GM18505 (cell line): ENCODE measurements around the gene DDB1.
"Not testable (repeated sequence)": the region's sequence is repeated elsewhere in the genome, so short reads cannot be mapped to it uniquely, and the experiment has no call there.

ENCODE experiments used
- ATAC-seq: cut with Tn5 transposase; IDR thresholded peaks from one replicate; pipeline ENCODE4 v1.9.1; 2021; ENCODE audit not compliant: unreplicated experiment
- POLR2A ChIP-seq: IDR thresholded peaks from 4 replicates; pipeline ENCODE4 v1.6.1; 2011; ENCODE audit warnings: borderline replicate concordance; ENCODE audit not compliant: insufficient read depth, insufficient read length; ENCODE audit errors: extremely low read depth

The DDB1 gene

DNA sequence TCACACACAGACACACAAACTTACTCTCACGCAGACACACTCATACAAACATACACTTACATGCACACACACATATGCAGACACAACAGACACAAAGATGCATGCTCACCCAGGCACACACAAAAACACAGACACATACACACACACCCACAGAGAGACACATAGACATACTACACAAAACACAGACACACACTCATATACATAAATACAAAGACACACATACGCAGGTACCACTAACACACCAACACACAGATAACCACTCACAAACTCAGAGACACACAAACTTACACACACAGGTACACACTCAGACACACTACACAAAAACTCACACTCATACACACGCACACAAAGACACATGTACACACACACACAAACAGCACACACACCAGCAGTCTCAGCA, 60.2 kb downstream of the DDB1 start:
- ATAC-seq = no peak
- TF ChIP-seq POLR2A = no peak

DNA sequence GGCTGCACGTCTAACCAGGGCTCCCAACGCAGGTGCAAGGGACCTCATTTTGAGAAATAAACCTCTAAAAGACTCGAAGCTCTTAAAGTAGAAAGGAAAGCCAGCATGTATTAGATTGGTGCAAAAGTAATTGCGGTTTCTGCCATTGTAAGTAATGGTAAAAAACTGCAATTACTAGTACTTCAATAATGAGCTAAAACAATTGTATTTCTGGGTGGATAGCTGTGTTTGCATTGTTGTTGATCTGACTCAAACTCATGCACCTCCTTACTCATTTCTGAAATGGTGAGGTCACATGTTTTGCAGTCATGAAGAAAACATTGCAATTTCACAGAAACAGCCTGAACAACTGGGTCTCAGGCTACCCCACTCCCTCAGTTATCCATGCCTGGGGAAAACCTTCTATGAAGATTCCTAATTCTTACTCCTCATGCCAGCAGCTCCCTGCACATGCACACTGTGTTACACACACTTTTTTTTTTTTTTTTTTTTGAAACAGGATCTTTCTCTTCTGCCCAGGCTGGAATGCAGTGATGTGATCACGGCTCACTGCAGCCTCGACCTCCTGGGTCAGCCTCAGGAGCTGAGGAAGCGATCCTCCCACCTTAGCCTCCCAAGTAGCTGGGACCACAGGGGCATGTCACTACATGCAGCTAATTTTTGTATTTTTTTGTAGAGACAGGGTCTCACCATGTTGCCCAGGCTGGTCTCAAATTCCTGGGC, 62.4 kb downstream of the DDB1 start:
- no peak for ATAC-seq
- TF ChIP-seq POLR2A = no peak

DNA sequence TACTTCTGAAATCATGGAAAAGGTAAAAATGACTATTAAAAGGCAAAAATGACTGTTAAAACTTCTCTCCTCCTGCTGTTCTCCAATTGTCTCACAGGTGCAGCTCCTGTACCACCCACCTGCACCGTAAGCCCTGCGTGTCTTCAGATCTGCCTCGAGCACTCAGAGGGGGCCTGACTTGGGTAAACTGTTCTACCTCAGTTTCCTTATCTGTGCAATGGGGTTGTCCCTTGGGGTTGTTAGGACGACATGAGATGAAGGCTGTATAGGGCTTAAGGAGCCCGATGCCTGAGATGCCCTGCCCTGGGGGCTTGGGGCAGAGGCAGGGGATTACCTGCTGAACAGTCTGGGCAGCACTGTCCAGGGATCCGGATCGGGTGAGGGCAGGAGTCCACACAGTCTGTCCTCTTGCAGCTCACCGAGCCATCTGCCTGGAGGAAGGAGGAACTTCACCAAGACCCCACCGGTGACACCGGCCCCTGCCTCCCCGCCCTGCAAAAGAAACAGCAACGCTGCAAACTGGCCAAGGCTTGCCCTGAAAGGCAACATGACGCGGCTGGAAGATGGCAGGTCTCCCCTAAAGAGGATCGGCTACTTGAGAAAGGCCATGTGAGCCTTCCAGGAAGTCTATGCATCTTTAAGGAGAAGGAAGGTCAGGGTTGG, 64.2 kb downstream of the DDB1 start:
- no peak for TF ChIP-seq POLR2A
- ATAC-seq = no peak

DNA sequence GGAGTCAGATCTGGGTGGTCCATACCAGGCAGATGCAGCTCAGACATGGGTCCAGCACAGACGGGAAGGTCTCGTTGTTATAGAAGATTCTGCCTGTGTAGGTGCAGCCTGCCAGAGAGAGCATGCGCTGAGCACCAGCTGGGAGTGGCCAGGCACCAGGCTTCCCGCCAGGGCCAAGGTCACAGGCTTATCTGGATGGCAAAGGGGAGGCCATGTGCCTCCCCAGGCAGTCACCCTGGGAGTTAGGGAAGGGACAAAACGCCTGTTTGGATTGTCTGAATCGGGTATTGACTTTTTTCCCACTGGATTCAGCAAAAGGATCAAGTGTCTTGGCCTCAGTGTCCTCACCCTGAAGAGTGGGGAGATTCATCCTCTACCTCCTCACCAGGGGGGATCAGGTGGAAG, 65.5 kb downstream of the DDB1 start:
- no peak for ATAC-seq
- no peak for TF ChIP-seq POLR2A

DNA sequence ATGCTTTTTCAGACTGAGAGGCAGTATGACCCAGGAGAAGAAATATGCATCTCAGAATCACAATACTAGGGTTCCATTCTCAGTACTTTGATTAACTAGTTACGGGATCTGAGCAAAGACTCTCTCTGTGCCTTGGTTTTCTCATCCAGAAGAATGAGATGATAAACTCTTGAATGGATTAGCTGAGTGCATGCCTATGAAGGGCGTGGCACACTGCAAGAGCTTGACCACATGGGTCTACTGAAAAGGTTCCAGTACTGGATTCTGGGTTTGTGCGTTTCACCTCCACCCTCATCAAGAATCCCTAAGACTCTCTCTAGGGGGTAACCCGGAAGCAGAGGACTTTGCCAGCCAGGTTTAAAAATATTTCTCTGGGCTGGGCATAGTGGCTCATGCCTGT, 66.3 kb downstream of the DDB1 start:
- ATAC-seq = no peak
- TF ChIP-seq POLR2A = no peak

GRCh38 chr11:61265357-61265756, 67.5 kb downstream of the DDB1 start:
- TF ChIP-seq POLR2A = no peak
- ATAC-seq = no peak

GRCh38 chr11:61264795-61265194, 68.1 kb downstream of the DDB1 start:
- no peak for TF ChIP-seq POLR2A
- ATAC-seq = no peak

- ATAC-seq = no peak
- TF ChIP-seq POLR2A = no peak
Observed at GRCh38 chr11:61264371-61264770, 68.5 kb downstream of the DDB1 start.

DNA sequence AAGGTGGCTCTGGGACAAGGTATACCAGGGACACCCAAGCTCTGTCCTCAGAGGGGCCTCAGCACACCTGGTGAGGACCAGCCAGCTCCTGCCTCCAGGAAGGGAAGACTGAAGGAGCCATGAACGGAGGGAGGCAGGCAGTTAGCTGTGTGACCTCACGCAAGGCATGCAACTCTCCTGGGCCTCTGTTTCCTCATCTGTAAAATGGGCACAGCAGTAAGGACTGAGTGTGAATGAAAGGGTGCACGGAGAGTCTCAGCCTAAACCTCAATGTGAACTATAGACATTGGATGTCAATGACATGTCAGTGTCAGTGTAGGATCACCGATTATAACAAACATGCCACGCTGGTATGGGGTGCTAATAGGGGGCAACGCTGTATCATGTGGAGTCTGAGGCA, 73.5 kb downstream of the DDB1 start:
- no peak for ATAC-seq
- no peak for TF ChIP-seq POLR2A

- no peak for TF ChIP-seq POLR2A
- no peak for ATAC-seq
Observed at GRCh38 chr11:61258546-61258945, 74.4 kb downstream of the DDB1 start.

DNA sequence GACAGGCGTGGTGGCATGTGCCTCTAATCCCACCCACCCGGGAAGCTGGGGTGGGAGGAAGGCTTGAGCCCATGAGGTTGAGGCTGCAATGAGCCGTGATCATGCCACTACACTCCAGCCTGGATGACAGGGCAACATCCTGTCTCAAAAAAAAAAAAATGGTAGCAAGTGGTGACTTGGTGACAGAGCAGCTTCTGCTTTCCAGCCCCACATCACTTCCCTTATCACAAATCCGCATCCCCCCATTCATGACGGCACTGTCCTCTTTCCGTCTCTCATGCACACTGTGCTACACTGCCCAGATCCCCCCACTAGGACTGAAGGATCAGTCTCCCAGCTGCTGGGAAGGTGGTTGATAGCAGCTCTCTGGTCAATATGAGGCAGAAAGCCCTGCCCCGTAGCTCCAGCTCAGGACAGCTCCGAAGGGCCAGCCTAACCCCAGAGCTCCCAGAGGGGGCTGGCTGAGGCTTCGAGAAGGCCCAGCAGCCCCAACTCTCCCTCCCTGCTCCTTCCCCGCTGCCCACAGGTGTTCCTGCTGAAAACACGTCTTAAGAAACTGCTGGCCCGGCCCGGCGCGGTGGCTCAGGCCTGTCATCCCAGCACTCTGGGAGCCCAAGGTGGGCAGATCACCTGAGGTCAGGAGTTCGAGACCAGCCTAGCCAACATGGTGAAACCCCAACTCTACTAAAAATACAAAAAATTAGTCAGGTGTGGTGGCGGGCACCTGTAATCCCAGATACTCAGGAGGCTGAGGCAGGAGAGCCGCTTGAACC, 76.0 kb downstream of the DDB1 start:
- TF ChIP-seq POLR2A = no peak
- no peak for ATAC-seq

DNA sequence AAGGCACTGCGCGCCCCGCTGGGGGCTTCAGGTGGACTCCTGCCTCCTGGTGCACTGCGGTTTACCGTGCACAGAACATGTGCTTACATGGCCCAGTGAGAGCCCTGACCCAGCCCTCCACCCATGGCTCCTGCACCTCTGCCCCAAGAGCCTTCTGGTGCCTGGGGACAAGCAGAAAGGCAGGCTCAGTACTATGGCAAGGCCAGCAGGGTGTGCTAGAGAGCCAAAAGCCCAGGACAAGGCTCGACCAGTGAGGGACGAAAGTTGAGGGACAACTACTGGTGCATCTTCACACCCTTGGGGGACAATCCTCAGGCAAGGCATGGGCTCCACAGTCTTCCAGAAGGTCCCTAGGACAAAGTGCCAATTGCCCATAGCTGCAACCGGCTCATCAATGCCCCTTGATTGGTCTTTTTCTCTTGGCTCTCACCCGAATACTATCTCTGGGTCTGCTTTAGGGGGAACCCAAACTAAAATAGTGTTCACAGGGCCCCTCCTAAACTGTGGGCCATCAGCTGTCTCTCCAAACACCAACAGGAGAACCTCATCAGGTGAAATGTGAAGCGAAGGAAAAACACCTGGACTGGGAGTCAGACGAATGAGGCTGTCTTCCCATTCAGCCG, 78.4 kb downstream of the DDB1 start:
- no peak for ATAC-seq
- no peak for TF ChIP-seq POLR2A

DNA sequence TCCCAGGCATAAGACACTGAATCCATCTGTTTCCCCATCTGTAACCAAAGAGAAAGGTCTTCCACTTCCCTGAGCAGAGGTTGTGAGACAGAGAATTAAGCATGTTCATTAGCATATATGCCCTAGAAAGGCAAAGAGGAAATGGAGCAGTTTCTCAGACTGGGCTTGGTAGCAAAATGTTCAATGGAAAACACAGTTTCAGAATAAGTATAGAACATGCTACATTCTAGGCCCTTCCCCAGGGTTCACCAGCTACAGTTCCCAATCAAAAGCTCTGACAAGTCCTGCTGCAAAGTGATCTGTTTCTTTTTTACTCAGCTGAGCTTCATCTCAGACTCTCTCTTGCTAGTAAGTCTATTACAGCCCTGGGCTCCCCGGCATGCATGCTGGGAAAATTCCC, 80.6 kb downstream of the DDB1 start:
- ATAC-seq = not testable (repeated sequence)

GRCh38 chr11:61250796-61251765, 81.8 kb downstream of the DDB1 start:
- ATAC-seq = not testable (repeated sequence)
